ENCODE measurements around the gene HOMEZ. TPM values are rescaled to one million over a fixed set of nuclear protein-coding genes. Genes with fewer than 3 reads are reported as not detected.

Gene HOMEZ
- total RNA-seq, 1 experiment from 2014 or later = 6.2 TPM

DNA sequence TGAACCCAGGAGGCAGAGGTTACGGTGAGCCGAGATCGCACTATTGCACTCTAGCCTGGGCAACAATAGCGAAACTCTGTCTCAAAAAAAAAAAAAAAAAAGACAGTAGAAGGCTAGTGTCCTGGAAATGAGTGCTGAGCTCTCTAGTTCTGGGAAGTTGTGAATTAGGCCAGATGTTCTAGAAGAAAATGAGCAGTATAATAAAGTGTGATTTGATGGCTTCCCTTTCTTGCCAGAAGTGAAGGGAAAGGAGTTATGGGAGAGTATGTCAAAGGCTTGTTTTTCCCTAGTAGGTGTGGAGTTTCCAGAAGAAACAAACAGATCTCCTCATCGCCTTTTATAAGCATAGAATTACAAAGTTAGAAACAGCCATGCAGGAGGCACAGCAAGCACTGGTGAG, 27.7 kb downstream of the HOMEZ start:
- Histone ChIP-seq H2BK15ac (ENCODE audit: low read depth, low read length) (no peak overlapping the region), H3K27ac (ENCODE audit: insufficient read length, low read depth, low read length) (no peak overlapping the region), H3K14ac (ENCODE audit: insufficient read depth, low read length) (no peak overlapping the region), H3T11ph (ENCODE audit: low read length) (no peak overlapping the region), H3K4ac (ENCODE audit: low read depth, low read length) (no peak overlapping the region), H2BK5ac (ENCODE audit: insufficient read length, low read length) (no peak overlapping the region), H2BK20ac (ENCODE audit: low read depth, low read length, poor library complexity, severe bottlenecking) (no peak overlapping the region), H4K5ac (ENCODE audit: insufficient read length, low read depth, low read length) (no peak overlapping the region), H3K4me2 (ENCODE audit: insufficient read depth, insufficient read length, low read length) (no peak overlapping the region), H3K23ac (ENCODE audit: insufficient read length, low read depth, low read length) (no peak overlapping the region), H4K20me1 (ENCODE audit: control insufficient read depth, insufficient read depth, insufficient read length) (no peaks in the 10 kb centered on the region), H4K91ac (ENCODE audit: insufficient read length, low read depth, low read length) (no peak overlapping the region), H3K4me1 (ENCODE audit: insufficient read depth, low read length) (no peaks in the 10 kb centered on the region; the same call in 1 of the 2 replicates), H3K79me2 (ENCODE audit: insufficient read depth, low read length) (no peaks in the 10 kb centered on the region), H3K27me3 (ENCODE audit: insufficient read depth, low read length) (no peaks in the 10 kb centered on the region), H2AK5ac (ENCODE audit: insufficient read length, low read length) (no peak overlapping the region), H3K9me3 (ENCODE audit: control insufficient read depth, low read depth, low read length) (no peaks in the 10 kb centered on the region), H2AFZ (ENCODE audit: low read length) (peak overlapping the region; percentile 48), H3K9ac (ENCODE audit: extremely low read depth, insufficient read length, low read length) (no peak overlapping the region), H2BK120ac (ENCODE audit: low read depth, low read length, poor library complexity, severe bottlenecking) (no peak overlapping the region), H2BK12ac (ENCODE audit: insufficient read length, low read depth, low read length) (no peak overlapping the region), H3K56ac (ENCODE audit: insufficient read length, low read depth, low read length) (no peak overlapping the region), H3K18ac (ENCODE audit: insufficient read length, low read depth, low read length) (no peak overlapping the region), H3K23me2 (ENCODE audit: insufficient read length, low read depth, low read length, poor library complexity, severe bottlenecking) (no peaks in the 10 kb centered on the region), H3K79me1 (ENCODE audit: insufficient read depth, low read depth, low read length, poor library complexity, severe bottlenecking) (no peaks in the 10 kb centered on the region), H4K8ac (replicated peaks; ENCODE audit: insufficient read length, low read depth, low read length) (no peak overlapping the region)
- no CpG with 5 or more reads among the region's 5 CpGs for WGBS (ENCODE audit: extremely low coverage, insufficient read length, low lambda C conversion rate)
- Mint-ChIP-seq H3K9me3 (no peaks in the 10 kb centered on the region; a peak in 1 of 5 replicates), H3K4me3 (no peak overlapping the region), H3K36me3 (ENCODE audit: insufficient read depth in 1 of 3, low read depth in 3 of 3) (no peaks in the 10 kb centered on the region), H3K4me1 (peaks cover 23 to 37% of the 10 kb centered on the region in 2 experiments), H3K27ac (peak overlapping the region in 1 of 3 experiments; percentile 34; a peak in 1 of 7 replicates), H3K27me3 (ENCODE audit: low read depth) (peaks cover 14% of the 10 kb centered on the region)
- DNase-seq = no peak
- TF ChIP-seq, protein P1, sequence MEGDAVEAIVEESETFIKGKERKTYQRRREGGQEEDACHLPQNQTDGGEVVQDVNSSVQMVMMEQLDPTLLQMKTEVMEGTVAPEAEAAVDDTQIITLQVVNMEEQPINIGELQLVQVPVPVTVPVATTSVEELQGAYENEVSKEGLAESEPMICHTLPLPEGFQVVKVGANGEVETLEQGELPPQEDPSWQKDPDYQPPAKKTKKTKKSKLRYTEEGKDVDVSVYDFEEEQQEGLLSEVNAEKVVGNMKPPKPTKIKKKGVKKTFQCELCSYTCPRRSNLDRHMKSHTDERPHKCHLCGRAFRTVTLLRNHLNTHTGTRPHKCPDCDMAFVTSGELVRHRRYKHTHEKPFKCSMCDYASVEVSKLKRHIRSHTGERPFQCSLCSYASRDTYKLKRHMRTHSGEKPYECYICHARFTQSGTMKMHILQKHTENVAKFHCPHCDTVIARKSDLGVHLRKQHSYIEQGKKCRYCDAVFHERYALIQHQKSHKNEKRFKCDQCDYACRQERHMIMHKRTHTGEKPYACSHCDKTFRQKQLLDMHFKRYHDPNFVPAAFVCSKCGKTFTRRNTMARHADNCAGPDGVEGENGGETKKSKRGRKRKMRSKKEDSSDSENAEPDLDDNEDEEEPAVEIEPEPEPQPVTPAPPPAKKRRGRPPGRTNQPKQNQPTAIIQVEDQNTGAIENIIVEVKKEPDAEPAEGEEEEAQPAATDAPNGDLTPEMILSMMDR (conservative IDR thresholded peaks at IDR 0.05) = no peak
